ENCODE measurements around the gene PCK2.

The PCK2 gene

DNA sequence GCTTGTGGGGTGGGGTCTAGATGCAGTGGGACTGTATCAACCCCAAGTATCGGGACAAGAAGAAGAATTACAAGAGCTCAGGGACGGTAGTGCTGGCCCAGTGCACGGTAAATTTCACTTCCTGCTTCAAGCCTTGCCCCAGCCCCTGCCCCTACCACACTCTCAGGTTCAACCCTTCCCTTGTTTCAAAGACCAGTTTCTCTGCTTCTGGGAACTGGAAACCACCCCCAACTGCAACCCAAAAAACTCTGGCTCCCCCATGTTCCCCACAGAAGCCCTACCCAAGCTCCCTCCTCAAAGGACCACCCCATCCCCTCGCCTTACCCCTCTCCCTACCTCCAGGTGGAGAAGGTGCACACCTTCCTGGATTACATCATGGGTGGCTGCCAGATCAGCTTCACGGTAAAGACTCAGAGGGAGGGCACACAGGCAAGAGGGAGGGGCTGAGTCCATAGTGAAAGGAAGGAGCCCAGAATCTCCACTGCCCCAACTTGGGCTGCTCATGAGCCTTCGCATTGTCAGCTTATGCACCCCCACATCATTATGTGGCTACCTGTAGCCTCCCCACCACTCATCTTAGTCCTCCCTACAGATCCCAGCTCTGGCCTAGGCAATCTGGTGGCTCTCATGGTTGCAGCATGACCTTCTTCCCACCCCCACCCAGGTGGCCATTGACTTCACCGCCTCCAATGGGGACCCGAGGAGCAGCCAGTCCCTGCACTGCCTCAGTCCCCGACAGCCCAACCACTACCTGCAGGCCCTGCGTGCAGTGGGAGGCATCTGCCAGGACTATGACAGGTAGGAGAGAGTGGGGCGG, 18.4 kb upstream of the PCK2 start:
- no peak for DNase-seq (ENCODE audit: low read depth in 3 of 3)

DNA sequence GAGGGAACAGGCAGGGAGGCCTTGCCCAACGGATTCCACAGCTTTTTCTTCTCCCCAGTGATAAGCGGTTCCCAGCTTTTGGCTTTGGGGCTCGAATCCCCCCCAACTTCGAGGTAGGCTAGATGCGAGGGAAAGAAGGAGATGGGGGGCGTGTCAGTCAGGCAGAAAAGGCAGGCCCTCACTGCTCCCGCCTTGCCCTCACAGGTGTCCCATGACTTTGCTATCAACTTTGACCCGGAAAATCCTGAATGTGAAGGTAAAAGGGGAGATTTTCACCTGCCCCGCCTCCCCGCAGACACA, 17.9 kb upstream of the PCK2 start:
- DNase-seq (ENCODE audit: low read depth in 3 of 3) = no peak

DNA sequence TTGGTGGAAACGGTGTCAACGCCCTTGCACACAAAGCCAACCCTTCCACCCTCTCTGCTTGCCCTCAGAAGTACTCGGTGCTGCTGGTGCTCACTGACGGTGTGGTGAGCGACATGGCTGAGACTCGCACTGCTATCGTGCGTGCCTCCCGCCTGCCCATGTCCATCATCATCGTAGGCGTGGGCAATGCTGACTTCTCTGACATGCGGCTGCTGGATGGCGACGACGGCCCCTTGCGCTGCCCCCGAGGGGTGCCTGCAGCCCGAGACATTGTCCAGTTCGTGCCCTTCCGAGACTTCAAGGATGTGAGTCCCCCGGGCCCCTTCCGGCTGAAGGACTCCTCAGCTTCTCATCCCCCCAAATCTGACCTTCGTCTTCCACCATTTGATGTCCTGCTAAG, 17.0 kb upstream of the PCK2 start:
- DNase-seq (ENCODE audit: low read depth in 3 of 3) = no peak

DNA sequence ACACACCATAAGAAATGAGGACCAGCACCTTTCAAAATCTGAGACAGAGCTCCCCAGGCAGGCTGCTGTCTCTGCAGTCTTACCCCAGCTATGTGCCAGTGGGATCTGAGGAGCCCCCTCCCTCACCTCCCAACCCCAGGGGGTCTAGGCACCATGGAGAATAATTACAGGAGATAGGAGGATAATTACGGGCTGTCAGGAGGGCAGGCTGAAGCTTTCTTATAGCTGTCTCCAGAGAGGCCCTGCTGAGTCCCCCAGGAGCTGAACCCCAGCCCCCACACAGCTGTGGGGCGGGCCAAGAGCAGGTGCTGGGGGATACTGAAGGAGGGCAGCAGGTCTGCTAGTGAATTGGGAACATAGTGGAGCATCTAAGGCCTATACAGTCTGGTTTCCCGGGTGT, 16.0 kb upstream of the PCK2 start:
- no peak for DNase-seq (ENCODE audit: low read depth in 3 of 3)

DNA sequence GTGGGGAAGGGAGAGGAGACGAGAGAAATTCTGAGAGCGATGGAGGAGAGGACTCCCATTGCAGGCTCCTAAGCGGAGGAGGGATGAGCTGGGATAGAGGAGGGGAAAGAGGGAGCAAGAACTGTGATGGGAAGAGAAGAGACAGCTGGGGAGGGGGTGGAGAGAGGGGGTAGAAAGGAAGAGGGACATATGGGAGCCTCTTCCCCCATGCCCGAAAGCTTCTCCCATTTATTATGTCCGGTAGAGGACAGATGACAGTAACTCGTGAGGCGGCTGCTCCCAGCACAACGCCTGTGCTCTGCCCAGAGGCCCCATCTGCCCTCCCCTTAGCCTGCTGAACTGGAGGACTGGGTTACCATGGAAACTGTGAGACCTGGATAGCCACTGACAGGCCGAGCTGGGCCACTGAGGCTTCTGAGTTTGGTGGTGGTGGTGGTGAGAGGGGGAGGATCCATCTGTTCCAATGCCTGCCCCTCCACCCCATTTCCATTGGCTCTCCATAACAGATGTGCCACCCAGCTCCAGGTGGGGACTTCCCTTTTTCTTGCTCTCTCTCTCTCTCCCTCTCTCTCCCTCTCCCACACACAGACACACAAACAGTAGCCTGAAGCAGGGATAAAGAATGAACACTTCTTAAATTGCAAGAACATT, 14.5 kb upstream of the PCK2 start:
- DNase-seq (ENCODE audit: low read depth in 3 of 3) = no peak

DNA sequence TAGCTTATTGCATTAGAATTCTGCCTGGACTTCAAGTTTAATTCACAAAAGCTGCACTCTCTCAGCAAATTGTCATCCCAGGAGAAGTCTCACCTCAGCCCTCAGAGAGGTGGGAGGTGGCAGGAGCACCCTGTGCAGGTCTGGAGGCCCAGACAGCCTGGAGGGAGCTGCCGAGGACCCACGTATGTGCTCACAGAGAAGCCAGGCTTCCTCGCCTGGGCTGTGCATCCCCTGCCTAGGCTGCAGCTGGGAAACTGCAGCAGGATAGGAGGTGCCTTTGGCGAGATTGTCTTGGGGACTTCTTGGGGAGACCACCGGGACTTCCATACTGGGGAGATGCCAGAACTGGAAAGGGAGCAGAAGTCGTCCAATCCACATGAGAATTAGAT, 14.0 kb upstream of the PCK2 start:
- no peak for DNase-seq (ENCODE audit: low read depth in 3 of 3)

DNA sequence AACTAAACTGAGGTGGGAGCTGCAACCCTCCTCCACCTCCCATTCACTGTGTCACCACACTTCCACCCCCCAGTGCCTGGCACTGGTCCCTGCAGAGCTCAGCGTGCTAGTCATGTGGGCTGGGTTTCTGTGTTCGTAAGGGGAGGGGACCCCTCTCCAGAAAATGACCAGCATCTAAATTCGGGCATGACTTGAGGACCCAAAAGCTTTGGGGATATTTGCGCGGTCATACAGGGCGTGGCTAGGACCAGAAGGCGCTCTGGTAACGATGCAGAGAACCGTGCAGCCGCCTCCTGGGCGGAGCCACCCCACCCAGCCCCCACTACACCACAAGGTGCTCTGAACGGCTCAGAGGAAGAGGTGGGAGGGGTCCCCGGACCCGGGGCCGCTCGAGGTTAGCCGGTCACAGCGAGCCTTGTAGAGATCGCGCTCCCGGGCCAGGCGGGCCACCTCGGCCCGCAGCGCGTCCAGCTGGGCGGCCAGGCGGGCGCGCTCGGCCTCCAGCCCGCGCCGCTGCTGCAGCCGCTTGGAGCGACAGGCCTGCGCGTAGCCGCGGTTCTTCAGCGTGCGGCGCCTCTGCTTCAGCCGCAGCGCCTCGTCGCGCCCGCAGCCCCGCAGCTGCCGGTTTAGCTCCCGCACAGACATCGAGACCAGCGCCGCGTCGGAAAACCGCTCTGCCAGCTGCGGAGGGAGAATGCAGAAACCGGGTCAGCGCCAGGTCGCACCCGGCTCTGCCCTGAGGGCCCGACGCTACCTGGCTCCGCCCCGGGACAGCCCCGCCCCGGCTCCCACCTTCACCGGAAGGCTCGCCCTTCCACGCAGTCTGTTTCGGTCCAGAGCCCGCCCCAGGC, 13.0 kb upstream of the PCK2 start:
- DNase-seq (ENCODE audit: low read depth in 3 of 3) = peak; percentile 34 to 55 (median 43)

DNA sequence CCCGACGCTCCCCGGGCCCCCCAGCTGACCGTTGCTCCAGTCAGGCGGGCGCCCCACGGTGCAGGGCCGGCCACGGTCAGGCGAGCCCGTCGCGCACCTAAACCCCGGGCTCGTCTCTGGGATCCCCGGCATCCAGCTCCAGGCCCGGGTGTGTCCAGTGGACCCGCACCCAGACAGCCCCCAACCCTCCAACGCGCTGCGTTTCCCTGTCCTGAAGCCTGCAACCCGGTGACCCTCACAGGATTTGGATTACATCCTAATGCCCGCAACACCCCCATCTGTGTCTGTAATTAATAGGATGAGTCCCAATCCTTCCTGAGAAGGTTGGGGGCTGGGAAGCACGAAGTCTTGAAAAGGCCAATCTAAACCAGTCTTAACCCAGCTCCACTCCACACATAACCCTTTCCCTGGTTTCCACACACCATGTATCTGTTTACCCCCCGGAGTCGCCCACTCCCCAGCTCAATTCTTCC, 12.3 kb upstream of the PCK2 start:
- DNase-seq (ENCODE audit: low read depth in 3 of 3) = no peak

DNA sequence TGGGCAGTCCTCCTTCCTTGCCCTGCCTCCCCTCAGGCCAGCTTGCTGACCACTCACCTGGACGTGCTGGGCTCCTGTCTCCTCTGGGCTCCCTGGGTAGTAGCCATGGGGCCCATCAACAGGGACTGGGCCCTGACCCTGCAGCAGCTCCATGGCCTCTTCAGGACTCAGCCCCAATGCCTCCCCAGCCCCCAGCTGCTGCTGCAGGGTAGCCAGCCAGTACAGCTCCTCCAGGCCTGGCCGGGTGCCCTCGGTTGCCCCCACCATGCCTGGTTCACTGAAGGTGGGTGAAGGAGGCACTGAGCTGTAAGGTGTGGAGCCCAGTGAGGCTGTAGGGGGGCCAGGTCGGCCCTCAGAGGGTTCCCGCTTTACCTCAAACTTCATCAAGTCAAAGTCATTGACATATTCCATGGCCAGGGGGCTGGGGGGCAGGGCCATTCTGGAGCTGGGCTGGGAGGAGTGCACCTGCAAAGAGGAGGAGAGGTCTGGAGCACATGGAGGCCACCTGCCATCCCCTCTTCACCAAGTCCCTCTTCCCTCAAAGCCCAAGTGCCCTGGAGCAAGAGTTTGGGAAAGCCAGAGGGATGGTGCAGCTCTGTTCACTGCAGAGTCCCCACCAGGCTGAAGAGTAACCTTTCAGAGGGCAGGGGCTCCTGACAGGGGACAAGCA, 11.6 kb upstream of the PCK2 start:
- no peak for DNase-seq (ENCODE audit: low read depth in 3 of 3)

DNA sequence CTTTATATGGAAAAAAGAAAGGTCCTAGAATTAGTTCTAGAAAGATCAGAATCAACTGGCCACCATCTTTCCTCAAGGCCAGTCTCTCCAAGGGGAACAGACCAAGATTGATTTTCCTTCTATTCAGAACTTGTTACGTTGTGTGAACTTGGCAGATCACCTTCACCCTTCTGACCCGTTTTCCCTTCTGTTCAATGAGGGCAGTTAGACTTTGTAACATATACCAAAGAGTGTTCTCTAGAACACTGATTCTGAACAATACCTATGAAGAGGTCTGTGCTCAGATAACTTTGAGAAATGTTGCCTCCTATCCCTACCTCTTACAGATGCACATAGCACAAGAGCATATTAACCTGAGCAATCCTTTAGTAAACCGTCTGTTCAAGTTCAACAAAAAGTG, 10.6 kb upstream of the PCK2 start:
- no peak for DNase-seq (ENCODE audit: low read depth in 3 of 3)

DNA sequence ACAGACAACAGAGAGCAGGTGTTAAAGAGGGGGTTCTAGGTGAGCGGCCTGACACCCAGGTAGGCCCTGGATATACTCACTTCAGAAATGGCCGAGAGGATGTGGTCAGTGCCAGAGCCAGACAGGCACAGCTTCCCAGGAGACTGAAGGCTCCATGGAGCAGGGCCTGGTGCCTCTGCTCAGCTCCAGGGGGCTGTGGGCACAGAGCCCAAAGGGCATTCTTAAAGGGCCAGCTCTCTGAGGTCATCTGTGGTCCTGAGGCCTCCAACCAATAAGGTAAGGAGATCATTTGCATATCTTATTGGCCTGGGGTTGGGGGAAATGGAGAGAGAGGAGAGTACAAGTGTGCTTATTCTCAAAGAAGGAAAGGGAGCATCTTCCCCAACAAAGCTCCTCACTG, 9.7 kb upstream of the PCK2 start:
- no peak for DNase-seq (ENCODE audit: low read depth in 3 of 3)

DNA sequence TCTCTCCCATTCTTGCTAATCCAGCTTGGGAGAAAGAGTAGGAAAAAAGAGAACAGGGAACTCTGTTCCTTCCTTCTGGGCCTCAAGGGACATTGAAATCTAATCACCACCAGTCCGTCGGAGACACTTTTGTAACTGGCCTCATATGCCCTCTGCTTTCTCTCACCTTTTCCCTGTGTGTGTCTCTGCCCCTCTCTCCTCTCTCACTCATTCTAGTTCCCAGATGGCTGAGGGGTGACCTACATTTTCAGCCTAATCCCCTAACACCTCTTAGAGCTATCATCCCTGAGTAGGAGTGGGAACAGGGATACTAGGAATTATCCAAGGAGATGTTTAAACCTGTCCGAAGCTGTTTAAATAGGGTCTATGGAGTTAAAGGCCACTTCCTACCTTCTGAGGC, 8.9 kb upstream of the PCK2 start:
- no peak for DNase-seq (ENCODE audit: low read depth in 3 of 3)

DNA sequence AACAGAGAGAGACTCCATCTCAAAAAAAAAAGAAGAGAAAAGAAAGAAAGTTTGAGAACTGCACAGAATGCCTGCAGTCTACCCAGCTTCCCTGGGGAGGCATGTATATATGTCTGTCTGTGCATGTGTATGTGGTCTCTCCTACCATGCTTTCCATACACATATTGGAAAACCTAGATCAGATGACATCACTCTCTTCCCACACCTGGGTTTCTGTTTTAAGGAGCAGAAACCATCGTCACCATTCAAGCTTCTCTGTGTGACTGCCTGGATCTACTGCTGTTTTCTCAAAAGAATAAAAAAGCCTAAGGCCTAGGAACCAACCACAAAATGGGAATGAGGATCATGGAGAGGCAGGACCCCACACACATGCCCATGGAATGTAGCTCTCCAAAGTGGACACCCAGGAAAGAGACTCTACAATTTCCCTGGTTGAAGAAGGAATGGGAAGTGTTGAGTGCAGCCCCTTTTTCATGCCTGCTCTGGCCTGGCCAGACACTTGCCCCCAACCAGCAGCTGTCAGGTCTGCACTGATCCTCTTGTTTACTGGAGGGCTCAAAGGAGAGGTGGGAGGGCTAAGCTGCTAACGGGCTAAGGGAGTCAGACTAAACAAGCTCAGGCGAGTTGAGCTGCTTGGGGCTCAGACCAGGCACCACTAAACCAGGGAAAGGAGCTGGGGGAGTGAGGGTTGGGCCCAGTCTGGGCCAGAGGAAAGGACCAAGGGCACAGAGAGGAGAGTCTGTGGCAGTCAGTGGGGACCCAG, 7.7 kb upstream of the PCK2 start:
- DNase-seq (ENCODE audit: low read depth in 3 of 3) = no peak

DNA sequence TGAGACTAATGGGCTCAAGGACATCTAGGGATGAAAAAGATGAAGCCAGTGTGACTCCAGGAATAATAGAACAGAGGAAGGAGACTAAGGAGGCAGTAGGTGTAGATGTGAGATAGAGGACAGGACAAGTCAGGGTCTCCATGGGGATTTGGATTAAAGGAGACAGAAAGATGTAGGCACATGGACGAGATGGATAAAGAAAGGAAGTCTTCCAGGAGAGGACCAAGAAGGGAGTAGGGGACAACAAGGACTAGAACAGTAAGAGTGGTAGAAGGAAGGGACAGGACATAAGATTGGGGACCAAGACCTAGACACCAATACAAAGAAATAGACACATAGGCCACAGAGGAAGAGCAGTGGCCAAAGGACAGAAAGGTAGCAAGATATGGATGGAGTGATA, 7.1 kb upstream of the PCK2 start:
- DNase-seq (ENCODE audit: low read depth in 3 of 3) = no peak

DNA sequence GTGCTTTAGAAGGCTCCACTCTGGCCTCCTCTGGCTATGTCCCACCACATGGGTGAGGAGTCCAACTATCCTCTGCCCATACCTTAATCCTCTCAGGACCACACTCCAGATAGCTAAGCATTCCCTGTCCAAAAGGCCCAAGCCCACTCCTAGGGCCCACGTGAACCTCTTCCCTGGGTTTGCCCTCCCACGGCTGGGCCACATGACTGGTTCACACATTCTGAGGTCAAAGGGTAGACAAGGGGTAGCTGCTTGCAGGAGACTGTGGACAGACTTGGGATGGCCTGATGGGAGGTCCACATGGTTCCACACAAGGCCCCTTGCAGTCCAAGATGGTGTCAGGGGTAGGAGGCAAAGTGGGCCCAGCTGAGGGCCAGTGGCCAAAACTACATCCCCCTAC, 6.0 kb upstream of the PCK2 start:
- DNase-seq (ENCODE audit: low read depth in 3 of 3) = no peak

DNA sequence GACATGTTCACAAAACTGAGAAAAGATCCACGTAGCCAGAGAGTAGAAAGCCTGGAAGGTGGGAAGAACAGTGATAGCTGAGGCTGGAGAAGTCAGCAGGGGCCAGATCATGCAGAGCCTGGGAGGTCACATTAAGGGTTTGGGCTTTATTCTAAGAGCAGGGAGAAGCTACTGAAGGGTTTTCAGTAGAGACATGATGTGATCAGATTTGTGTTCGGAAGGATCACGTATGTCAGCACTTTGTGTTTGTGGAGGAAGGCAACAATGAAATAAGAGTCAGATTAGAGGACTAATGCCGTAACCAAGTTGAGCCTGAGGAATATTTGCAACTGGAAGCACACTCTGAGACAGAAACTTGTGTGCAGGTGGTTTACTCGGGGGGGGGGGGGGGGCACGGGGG, 4.2 kb upstream of the PCK2 start:
- no peak for DNase-seq (ENCODE audit: low read depth in 3 of 3)

DNA sequence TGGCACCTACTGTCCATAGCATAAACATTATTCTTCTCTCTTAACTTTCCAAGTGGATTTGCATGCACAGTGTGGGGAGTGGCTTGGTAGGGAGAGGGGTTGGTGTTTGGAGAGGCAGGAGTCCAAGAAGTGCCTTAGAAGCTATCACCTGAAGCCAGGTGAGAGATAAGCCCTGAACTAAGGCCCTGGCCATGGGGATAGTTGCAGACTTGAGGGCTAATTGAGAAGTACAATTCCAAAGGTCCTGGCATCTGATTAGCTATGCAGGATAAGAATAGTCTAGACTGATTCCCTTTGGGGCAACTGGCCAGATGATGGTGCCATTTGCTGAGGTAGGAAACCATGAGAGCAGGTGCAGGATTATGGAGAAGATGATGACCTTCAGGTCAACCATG, 2.0 kb upstream of the PCK2 start:
- DNase-seq (ENCODE audit: low read depth in 3 of 3) = no peak

DNA sequence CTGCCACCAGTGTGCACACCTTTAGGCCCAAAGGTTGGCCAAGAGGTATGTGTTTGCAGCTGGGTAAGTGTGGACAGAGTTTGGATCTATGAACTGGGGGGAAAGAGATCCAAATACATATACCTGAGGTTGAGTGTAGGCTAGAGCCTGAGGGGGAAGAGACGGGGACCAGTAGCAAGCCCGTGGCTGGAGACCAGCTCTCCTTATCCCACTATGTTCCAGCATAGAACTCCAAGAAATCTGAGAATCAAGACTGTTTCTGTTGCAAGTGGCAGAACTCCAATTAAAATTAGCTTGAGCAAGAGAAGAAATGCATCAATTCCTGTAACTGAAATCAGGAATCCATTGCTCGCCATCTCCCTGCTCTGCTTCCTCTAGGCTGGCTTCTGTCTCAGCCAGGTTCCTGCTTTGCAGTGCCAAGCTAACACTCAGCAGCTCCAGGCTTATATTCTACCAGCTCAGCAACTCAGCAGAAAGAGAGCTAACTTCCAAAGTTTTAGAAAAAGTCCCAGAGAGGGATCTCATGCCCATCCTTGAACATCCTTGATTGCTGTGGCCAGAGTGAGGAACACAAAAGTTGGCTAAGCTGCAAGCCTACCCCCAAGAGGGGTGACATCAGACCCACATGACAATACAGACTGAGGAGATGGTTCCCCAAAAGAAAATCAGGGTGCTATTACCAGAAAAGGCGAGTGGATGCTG, 1.5 kb upstream of the PCK2 start:
- no peak for DNase-seq (ENCODE audit: low read depth in 3 of 3)

DNA sequence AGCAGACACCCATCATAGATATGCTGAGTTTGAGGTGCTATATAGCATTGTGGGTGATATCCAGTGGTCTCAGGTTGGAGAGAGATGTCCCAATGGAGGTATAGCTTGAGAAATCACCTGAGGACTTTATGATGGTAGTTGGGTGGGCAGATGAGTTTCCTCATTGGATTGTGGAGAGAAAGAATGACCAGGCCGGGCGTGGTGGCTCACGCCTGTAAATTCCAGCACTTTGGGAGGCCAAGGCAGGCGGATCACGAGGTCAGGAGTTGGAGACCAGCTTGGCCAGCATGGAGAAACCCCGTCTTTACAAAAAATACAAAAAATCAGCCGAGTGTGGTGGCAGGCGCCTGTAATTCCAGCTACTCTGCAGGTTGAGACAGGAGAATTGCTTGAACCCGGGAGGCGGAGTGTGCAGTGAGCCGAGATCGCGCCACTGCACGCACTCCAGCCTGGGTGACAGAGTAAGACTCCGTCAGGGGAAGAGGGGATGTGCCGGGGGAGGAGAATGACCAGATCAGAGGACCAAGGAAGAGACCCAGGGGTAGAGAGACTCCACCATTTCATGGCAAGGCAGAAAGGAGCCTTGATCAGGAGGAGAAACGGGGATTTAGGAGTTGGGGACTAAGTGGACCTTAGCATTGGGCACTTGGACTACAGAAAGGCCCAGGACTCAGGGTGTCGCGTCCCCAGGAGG, 757 bp upstream of the PCK2 start:
- DNase-seq (ENCODE audit: low read depth in 3 of 3) = no peak

DNA sequence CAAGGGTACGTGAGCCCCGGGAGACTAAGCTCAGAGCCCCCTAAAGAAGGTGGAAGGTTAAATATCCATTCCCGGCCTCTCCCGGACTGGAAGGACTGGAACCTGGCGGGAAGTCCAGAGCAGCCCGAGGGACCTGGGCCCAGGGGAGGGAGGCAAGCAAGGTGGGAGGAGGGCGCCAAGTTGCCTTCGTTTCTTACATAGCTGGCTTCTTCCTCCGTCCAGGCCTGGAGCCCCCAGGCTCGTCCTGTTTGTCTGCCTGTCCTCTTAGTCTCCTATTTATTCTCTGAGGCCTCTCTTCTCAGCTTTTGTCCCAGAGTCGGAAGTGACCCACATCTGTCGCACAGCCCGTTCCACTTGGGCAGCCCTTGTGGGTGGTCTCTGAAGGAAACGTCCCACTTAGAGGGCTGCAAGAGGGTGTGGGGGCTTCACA, 745 bp downstream of the PCK2 start:
- no peak for DNase-seq (ENCODE audit: low read depth in 3 of 3)
